Esophagus squamous epithelium (tissue), 5 donors: Measurements from ENCODE around the gene PYGB. TPM values are rescaled to one million over a fixed set of nuclear protein-coding genes. Genes with fewer than 3 reads are reported as not detected.
A peak's percentile ranks its signal among the peaks of the same experiment; 100 is the strongest.

Experiments
- DNase-seq: peaks from one replicate; lab custom pipeline; 2025; lab: John Stamatoyannopoulos, UW
- H3K27ac ChIP-seq, 4 donors: fragments of 200-600 bp; sonication (generic); one replicate each; pipeline ENCODE4 v1.5.1; 2016 to 2019; ENCODE audit warnings: mild to moderate bottlenecking in 1 of 4
- H3K27me3 ChIP-seq, 4 donors: fragments of 200-600 bp; sonication (generic); 1 replicate in 3 of 4; 2 replicates in 1 of 4; pipeline versions ENCODE4 v1.5.1 to v1.6.0; 2017 to 2021; ENCODE audit warnings: antibody characterized with exemption in 1 of 4
- H3K36me3 ChIP-seq, 3 donors: fragments of 200-600 bp; sonication (generic); one replicate each; pipeline ENCODE4 v1.5.1; 2016 to 2019
- H3K4me1 ChIP-seq, 3 donors: fragments of 200-600 bp; sonication (generic); one replicate each; pipeline ENCODE4 v1.5.1; 2017 to 2019
- H3K4me3 ChIP-seq, 4 donors: fragments of 200-600 bp; sonication (generic); 1 replicate in 3 of 4; 2 replicates in 1 of 4; pipeline ENCODE4 v1.5.1; 2016 to 2019; ENCODE audit warnings: mild to moderate bottlenecking in 2 of 4, moderate library complexity in 1 of 4
- H3K9me3 ChIP-seq, 3 donors: fragments of 200-600 bp; sonication (generic); one replicate each; pipeline ENCODE4 v1.5.1; 2016 to 2019
- POLR2A ChIP-seq, 4 donors: fragments of 450-650 bp; IDR thresholded peaks; one replicate each; pipeline ENCODE4 v1.6.1; 2017; ENCODE audit warnings: antibody characterized with exemption in 4 of 4, mild to moderate bottlenecking in 4 of 4, moderate library complexity in 3 of 4
- WGBS, 2 donors: methylation state at CpG; one replicate each; pipeline ENCODE4 v1.1.5; 2018; 5-methylcytosine and 5-hydroxymethylcytosine counted together
- intact Hi-C: fragments of 100-400 bp; cut with DNase I; formaldehyde crosslinking; loops from one replicate; pipeline ENCODE4 v1.15.0; 2022
- total RNA-seq, 4 donors: library from RNA; depleted of rRNA; stranded (reverse); fragments of >200 nt; gene quantifications; one replicate each; pipeline ENCODE4 v1.1.0, GENCODE V29; 2016
- TF ChIP-seq, protein P1 (sequence below), 6 experiments: fragments of 450-650 bp in 4 of 6; fragments of 200-600 bp in 2 of 6; sonication (generic) in 2 of 6; IDR thresholded peaks; one replicate each; pipeline ENCODE4 v1.5.1; 2016 to 2019; ENCODE audit warnings: antibody characterized with exemption in 6 of 6, mild to moderate bottlenecking in 4 of 6, moderate library complexity in 4 of 6
- donor health status: DM: yes; HTN: yes; CAD: no.

The PYGB gene
- total RNA-seq, 4 donors from 2014 or later: 70.8 to 127 (median 95.6) TPM

- Histone ChIP-seq H3K9me3 (no peaks in the 10 kb centered on the region), H3K4me1 (peaks cover 4 to 30% (median 10%) of the 10 kb centered on the region in 3 donors), H3K4me3 (no peak overlapping the region), H3K27me3 (no peaks in the 10 kb centered on the region), H3K27ac (peak overlapping the region in 1 of 4 donors; percentile 25), H3K36me3 (peaks cover 0 to 13% (median 0%) of the 10 kb centered on the region in 3 donors)
- DNase-seq: no peak
- WGBS, 2 donors: 43 to 62% methylated on average over 1 of the region's 1 CpG
- TF ChIP-seq, protein P1, sequence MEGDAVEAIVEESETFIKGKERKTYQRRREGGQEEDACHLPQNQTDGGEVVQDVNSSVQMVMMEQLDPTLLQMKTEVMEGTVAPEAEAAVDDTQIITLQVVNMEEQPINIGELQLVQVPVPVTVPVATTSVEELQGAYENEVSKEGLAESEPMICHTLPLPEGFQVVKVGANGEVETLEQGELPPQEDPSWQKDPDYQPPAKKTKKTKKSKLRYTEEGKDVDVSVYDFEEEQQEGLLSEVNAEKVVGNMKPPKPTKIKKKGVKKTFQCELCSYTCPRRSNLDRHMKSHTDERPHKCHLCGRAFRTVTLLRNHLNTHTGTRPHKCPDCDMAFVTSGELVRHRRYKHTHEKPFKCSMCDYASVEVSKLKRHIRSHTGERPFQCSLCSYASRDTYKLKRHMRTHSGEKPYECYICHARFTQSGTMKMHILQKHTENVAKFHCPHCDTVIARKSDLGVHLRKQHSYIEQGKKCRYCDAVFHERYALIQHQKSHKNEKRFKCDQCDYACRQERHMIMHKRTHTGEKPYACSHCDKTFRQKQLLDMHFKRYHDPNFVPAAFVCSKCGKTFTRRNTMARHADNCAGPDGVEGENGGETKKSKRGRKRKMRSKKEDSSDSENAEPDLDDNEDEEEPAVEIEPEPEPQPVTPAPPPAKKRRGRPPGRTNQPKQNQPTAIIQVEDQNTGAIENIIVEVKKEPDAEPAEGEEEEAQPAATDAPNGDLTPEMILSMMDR (IDR thresholded peaks at IDR 0.05): no peak
- TF ChIP-seq POLR2A (IDR thresholded peaks at IDR 0.05): no peak
- intact Hi-C loops: no loop called here
These were observed 44.0 kb upstream of the PYGB start for GRCh38 chr20:25203871-25204320.

DNA sequence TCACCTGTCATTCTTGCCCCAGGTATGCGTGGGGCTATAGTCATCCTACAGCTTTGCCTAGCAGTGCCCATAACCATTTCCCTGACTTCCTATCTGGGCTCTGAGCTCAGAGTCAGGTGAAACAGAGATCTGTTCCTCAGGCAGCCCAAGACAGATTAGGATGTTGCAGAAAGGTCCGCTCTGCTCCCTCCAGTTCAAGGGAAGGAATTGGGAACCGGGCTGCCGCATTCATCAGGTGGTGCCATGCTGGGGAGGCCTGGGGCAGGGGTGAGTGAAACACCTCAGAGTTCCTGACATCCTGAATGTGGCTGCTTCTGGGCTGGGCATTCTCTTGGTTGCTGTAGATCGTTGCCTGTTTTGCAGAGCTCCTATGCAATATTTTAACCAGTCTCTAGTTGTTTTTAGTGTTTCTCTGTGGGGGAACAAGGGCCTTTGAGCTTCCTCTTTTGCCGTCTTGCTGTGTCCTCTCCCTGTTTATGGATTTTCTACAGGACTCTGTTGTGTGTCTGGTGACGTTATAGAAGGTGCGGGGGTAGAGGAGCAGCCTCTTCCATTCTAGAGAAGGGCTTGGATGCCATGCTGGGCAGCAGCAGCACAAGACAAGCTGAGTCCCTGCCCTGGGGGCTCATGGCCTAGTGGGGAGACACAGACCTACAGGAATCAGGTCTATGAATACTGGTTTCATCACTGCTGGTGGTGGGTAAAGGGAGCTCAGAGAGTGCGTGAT lies 43.2 kb upstream of the PYGB start:
- H3K27ac ChIP-seq: peak overlapping the region in 2 of 4 donors; percentile 25 to 36

DNA sequence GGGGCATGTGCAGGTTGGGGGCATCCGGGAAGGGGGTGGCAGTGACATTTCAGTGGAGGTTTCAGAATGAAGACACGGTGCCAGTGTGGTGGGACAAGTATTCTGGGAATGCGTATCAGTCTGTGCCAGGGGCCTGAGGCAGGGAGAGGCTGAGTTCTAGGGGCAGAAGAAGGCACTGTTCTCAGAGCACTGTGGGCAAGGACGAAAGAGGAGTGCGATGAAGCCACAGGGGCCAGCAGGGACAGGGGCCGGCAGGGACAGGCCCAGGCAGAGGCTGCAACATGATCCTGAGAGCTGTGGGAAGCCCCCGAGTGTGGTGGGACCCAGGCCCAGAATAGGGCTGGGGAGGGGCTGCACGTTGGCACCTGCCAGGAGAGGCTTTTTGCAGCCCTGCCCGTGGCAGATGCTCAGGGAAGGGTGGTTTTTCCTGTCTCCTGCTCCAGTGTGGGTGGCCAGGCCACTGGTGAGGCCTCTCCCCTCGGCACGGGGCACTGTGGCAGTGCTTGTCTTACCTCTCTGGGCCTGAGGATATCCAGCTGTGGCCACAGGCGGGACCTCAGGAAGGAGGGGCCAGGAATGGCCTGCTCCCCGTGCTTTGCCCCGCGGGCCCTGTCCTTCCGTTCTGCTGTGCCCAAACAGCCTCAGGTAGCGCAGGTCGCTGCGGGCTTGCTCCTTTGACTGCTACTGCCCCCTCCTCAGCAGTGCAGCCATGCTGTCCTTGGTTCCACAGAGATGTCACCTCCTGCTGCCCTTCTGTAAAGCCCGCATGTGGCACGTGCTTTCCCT lies 42.4 kb upstream of the PYGB start:
- Histone ChIP-seq H3K4me3 (peak overlapping the region in 1 of 4 donors; percentile 7), H3K4me1 (peaks cover 4 to 19% (median 9%) of the 10 kb centered on the region in 3 donors), H3K27me3 (no peaks in the 10 kb centered on the region), H3K27ac (peak overlapping the region in 2 of 4 donors; percentile 25 to 36), H3K9me3 (no peaks in the 10 kb centered on the region), H3K36me3 (peaks cover 0 to 27% (median 0%) of the 10 kb centered on the region in 3 donors)
- DNase-seq: no peak
- TF ChIP-seq, protein P1 (IDR thresholded peaks at IDR 0.05): no peak
- no peak for TF ChIP-seq POLR2A (IDR thresholded peaks at IDR 0.05)
- WGBS, 2 donors: 47% methylated on average over 8 to 10 of the region's 21 CpGs
- intact Hi-C loops: no loop called here

More for the DNA sequence above, 43.2 kb upstream of the PYGB start:
- Histone ChIP-seq H3K4me3 (no peak overlapping the region), H3K27me3 (no peaks in the 10 kb centered on the region), H3K4me1 (peaks cover 4 to 22% (median 9%) of the 10 kb centered on the region in 3 donors), H3K9me3 (no peaks in the 10 kb centered on the region), H3K36me3 (peaks cover 0 to 19% (median 0%) of the 10 kb centered on the region in 3 donors)
- no peak for TF ChIP-seq POLR2A (IDR thresholded peaks at IDR 0.05)
- WGBS, 2 donors: 78 to 83% methylated on average over 3 to 5 of the region's 9 CpGs
- DNase-seq: no peak
- intact Hi-C loops: no loop called here

GRCh38 chr20:25206063-25206403 lies 41.9 kb upstream of the PYGB start:
- H3K36me3 ChIP-seq: peaks cover 0 to 32% (median 2%) of the 10 kb centered on the region in 3 donors
- H3K27ac ChIP-seq: no peak overlapping the region
- WGBS, 2 donors: 71 to 72% methylated on average over 4 to 8 of the region's 9 CpGs
- no peaks in the 10 kb centered on the region for H3K9me3 ChIP-seq
- no peaks in the 10 kb centered on the region for H3K27me3 ChIP-seq
- intact Hi-C loops: no loop called here
- H3K4me3 ChIP-seq: no peak overlapping the region
- no peak for DNase-seq
- H3K4me1 ChIP-seq: peaks cover 4 to 19% (median 9%) of the 10 kb centered on the region in 3 donors
- no peak for TF ChIP-seq POLR2A (IDR thresholded peaks at IDR 0.05)
- TF ChIP-seq, protein P1 (IDR thresholded peaks at IDR 0.05): no peak

- Histone ChIP-seq H3K4me3 (no peak overlapping the region), H3K9me3 (no peaks in the 10 kb centered on the region), H3K27me3 (no peaks in the 10 kb centered on the region), H3K4me1 (peaks cover 4 to 19% (median 9%) of the 10 kb centered on the region in 3 donors), H3K36me3 (peaks cover 0 to 38% (median 7%) of the 10 kb centered on the region in 3 donors), H3K27ac (no peak overlapping the region)
- 92 to 97% methylated on average over 8 of the region's 8 CpGs for WGBS, 2 donors
- intact Hi-C loops: no loop called here
- TF ChIP-seq, protein P1 (IDR thresholded peaks at IDR 0.05): no peak
- TF ChIP-seq POLR2A (IDR thresholded peaks at IDR 0.05): no peak
- DNase-seq: no peak
These were observed 41.3 kb upstream of the PYGB start for GRCh38 chr20:25206548-25206947.
